ENCODE data around the gene GPC4.

GPC4 gene

GRCh38 chrX:133414406-133415275 is 648 bp downstream of the GPC4 start:
- ChIA-PET CTCF (interaction anchor here (0.7 to 1.7 kb wide), 2 partner anchors 80 to 261 kb away, joined by 3 to 6 read pairs; no protein-coding TSS in a partner anchor), POLR2A (interaction anchor here (0.9 to 2.6 kb wide), 2 partner anchors 20 to 31 kb away, joined by 3 to 12 read pairs; no protein-coding TSS in a partner anchor)
- Histone ChIP-seq H3K27ac (ENCODE audit: extremely low read depth, low read depth, low read length) (peak overlapping the region; percentile 78; the same call in 1 of the 2 replicates), H3K36me3 (ENCODE audit: control insufficient read depth in 2 of 2, insufficient read depth in 1 of 2, low read length in 2 of 2) (no peaks in the 10 kb centered on the region), H3K4me3 (ENCODE audit: low read depth, low read length) (peak overlapping the region; percentile 77), H3K4me1 (ENCODE audit: control insufficient read depth, insufficient read depth, low read length) (peaks cover 3% of the 10 kb centered on the region), H3K9me3 (ENCODE audit: control insufficient read depth, insufficient read depth, low read depth, low read length) (no peaks in the 10 kb centered on the region)
- TF ChIP-seq ZNF341 (tag by site-specific recombination; IDR thresholded peaks at IDR 0.05; ENCODE audit: low read depth) (peak; percentile 67), ZNF629 (tag by site-specific recombination; IDR thresholded peaks at IDR 0.05) (no peak), KLF16 (tag by site-specific recombination; IDR thresholded peaks at IDR 0.05) (peak; percentile 45; the same call in 1 of the 2 replicates), ZNF501 (tag by site-specific recombination; IDR thresholded peaks at IDR 0.05) (0 out of 2 replicates have a peak, but pooled peaks have one; percentile 56), ZNF624 (tag by site-specific recombination; IDR thresholded peaks at IDR 0.05) (no peak), ZNF19 (tag by site-specific recombination; IDR thresholded peaks at IDR 0.05; ENCODE audit: low read depth) (no peak), ZBTB17 (tag by site-specific recombination; IDR thresholded peaks at IDR 0.05) (peak; percentile 43; the same call in 1 of the 2 replicates), ZNF174 (tag by site-specific recombination; IDR thresholded peaks at IDR 0.05) (no peak), HOXD13 (CRISPR knock-in tag; IDR thresholded peaks at IDR 0.05; ENCODE audit: borderline replicate concordance) (0 out of 2 replicates have a peak, but pooled peaks have one; percentile 32), ZNF18 (tag by site-specific recombination; IDR thresholded peaks at IDR 0.05) (no peak), ZNF433 (tag by site-specific recombination; IDR thresholded peaks at IDR 0.05; ENCODE audit: low read depth) (no peak), ZFHX2 (tag by site-specific recombination; conservative IDR thresholded peaks at IDR 0.05) (peak; percentile 79; the same call in 1 of the 2 replicates), ZBTB48 (tag by site-specific recombination; IDR thresholded peaks at IDR 0.05) (0 out of 2 replicates have a peak, but pooled peaks have one; percentile 12), KLF10 (tag by site-specific recombination; IDR thresholded peaks at IDR 0.05) (no peak), ZSCAN5A (tag by site-specific recombination; IDR thresholded peaks at IDR 0.05) (no peak), ZNF560 (tag by site-specific recombination; IDR thresholded peaks at IDR 0.05; ENCODE audit: borderline replicate concordance) (no peak), ZNF2 (tag by site-specific recombination; IDR thresholded peaks at IDR 0.05) (no peak; the same call in 1 of the 2 replicates), GLIS1 (tag by site-specific recombination; IDR thresholded peaks at IDR 0.05) (no peak), ZBTB26 (tag by site-specific recombination; optimal IDR thresholded peaks at IDR 0.05) (peak; percentile 94), ZNF76 (tag by site-specific recombination; IDR thresholded peaks at IDR 0.05; ENCODE audit: borderline replicate concordance, low read depth) (no peak), HOXC10 (CRISPR knock-in tag; IDR thresholded peaks at IDR 0.05) (no peak)
- TF ChIP-seq, protein P1, sequence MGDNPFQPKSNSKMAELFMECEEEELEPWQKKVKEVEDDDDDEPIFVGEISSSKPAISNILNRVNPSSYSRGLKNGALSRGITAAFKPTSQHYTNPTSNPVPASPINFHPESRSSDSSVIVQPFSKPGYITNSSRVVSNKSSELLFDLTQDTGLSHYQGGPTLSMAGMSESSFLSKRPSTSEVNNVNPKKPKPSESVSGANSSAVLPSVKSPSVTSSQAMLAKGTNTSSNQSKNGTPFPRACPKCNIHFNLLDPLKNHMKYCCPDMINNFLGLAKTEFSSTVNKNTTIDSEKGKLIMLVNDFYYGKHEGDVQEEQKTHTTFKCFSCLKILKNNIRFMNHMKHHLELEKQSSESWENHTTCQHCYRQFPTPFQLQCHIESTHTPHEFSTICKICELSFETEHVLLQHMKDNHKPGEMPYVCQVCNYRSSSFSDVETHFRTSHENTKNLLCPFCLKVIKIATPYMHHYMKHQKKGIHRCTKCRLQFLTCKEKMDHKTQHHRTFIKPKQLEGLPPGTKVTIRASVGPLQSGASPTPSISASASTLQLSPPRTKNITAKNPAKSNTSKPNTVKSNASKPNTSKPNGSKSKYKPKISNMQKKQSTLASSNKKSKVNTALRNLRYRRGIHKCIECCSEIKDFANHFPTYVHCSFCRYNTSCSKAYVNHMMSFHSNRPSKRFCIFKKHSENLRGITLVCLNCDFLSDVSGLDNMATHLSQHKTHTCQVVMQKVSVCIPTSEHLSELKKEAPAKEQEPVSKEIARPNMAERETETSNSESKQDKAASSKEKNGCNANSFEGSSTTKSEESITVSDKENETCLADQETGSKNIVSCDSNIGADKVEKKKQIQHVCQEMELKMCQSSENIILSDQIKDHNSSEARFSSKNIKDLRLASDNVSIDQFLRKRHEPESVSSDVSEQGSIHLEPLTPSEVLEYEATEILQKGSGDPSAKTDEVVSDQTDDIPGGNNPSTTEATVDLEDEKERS (tag by site-specific recombination; IDR thresholded peaks at IDR 0.05) = no peak
- TF ChIP-seq, protein P2, sequence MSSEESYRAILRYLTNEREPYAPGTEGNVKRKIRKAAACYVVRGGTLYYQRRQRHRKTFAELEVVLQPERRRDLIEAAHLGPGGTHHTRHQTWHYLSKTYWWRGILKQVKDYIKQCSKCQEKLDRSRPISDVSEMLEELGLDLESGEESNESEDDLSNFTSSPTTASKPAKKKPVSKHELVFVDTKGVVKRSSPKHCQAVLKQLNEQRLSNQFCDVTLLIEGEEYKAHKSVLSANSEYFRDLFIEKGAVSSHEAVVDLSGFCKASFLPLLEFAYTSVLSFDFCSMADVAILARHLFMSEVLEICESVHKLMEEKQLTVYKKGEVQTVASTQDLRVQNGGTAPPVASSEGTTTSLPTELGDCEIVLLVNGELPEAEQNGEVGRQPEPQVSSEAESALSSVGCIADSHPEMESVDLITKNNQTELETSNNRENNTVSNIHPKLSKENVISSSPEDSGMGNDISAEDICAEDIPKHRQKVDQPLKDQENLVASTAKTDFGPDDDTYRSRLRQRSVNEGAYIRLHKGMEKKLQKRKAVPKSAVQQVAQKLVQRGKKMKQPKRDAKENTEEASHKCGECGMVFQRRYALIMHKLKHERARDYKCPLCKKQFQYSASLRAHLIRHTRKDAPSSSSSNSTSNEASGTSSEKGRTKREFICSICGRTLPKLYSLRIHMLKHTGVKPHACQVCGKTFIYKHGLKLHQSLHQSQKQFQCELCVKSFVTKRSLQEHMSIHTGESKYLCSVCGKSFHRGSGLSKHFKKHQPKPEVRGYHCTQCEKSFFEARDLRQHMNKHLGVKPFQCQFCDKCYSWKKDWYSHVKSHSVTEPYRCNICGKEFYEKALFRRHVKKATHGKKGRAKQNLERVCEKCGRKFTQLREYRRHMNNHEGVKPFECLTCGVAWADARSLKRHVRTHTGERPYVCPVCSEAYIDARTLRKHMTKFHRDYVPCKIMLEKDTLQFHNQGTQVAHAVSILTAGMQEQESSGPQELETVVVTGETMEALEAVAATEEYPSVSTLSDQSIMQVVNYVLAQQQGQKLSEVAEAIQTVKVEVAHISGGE (tag by site-specific recombination; conservative IDR thresholded peaks at IDR 0.05; ENCODE audit: low read depth) = no peak
- TF ChIP-seq, protein P3, sequence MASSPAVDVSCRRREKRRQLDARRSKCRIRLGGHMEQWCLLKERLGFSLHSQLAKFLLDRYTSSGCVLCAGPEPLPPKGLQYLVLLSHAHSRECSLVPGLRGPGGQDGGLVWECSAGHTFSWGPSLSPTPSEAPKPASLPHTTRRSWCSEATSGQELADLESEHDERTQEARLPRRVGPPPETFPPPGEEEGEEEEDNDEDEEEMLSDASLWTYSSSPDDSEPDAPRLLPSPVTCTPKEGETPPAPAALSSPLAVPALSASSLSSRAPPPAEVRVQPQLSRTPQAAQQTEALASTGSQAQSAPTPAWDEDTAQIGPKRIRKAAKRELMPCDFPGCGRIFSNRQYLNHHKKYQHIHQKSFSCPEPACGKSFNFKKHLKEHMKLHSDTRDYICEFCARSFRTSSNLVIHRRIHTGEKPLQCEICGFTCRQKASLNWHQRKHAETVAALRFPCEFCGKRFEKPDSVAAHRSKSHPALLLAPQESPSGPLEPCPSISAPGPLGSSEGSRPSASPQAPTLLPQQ (tag by site-specific recombination; IDR thresholded peaks at IDR 0.05) = peak; percentile 18; the same call in 1 of the 2 replicates

Measured in HEK293 (cell line).